SK-N-SH (cell line): ENCODE data around the gene THYN1.

Experiments used
- CTCF ChIP-seq: fragments of 200-600 bp; sonication (generic); IDR thresholded peaks from 2 replicates; pipeline ENCODE4 v1.6.1; 2017; ENCODE audit warnings: antibody characterized with exemption, mild to moderate bottlenecking, moderate library complexity
- EP300 ChIP-seq, 2 experiments: IDR thresholded peaks; 2 replicates each; pipeline versions ENCODE4 v1.4.0 to v1.6.1; 2012; ENCODE audit warnings: borderline replicate concordance in 1 of 2, low read depth in 1 of 2, low read length in 1 of 2
- FOSL2 ChIP-seq: IDR thresholded peaks from 2 replicates; pipeline ENCODE4 v1.4.0; 2012; ENCODE audit warnings: low read depth, mild to moderate bottlenecking, moderate library complexity, borderline replicate concordance
- GABPA ChIP-seq: IDR thresholded peaks from 2 replicates; pipeline ENCODE4 v1.4.0; 2012; ENCODE audit warnings: low read depth, mild to moderate bottlenecking
- MEF2A ChIP-seq: IDR thresholded peaks from 2 replicates; pipeline ENCODE4 v1.4.0; 2012; ENCODE audit warnings: low read depth, borderline replicate concordance
- MXI1 ChIP-seq: IDR thresholded peaks from 2 replicates; pipeline ENCODE4 v1.6.1; 2012; ENCODE audit warnings: mild to moderate bottlenecking, low read depth, low read length, improper control_type of control experiment
- POLR2AphosphoS5 ChIP-seq: IDR thresholded peaks from 2 replicates; pipeline ENCODE4 v1.6.1; 2012; ENCODE audit warnings: low read depth, low read length
- REST ChIP-seq: IDR thresholded peaks from 2 replicates; pipeline ENCODE4 v1.6.1; 2012; ENCODE audit warnings: mild to moderate bottlenecking, low read depth, low read length, moderate library complexity

DNA sequence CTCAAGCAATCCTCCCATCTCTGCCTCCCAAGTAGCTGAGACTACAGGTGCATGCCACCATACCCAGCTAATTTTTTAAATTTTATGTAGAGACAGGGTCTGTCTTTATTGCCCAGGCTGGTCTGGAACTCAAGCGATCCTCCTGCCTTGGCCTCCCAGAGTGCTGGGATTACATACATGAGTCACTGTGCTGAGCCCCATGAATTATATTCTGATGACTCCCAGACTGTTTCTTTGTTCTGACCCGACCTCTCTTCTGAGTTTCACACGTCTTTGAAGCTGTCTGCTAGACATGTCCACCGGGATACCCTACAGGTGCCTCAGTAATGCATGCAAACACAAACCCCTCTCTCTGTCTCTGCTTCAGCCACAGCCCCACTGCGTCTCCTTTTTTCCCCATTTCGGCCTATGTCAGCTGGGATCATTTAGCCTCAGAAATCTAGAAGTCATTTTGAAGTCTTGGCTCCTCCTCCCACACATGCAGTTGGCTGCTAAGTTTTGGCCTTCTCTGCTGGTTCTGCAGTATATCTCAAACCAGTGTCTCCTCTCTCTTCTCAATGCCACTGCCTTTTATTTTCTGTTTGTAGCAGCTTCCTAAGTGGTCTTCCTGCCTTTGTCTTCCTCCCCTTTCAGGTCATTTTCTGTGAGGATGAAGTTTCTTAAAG is 23.9 kb downstream of the THYN1 start:
- TF ChIP-seq GABPA, result no peak
- TF ChIP-seq CTCF, result no peak
- TF ChIP-seq POLR2AphosphoS5, result no peak
- no peak for TF ChIP-seq MXI1
- no peak for TF ChIP-seq REST
- TF ChIP-seq EP300 (IDR thresholded peaks at IDR 0.05; ENCODE audit: borderline replicate concordance in 1 of 2, low read depth in 1 of 2, low read length in 1 of 2), result no peak
- TF ChIP-seq MEF2A, result no peak
- no peak for TF ChIP-seq FOSL2
